ENCODE measurements around the gene FGF14.

DNA sequence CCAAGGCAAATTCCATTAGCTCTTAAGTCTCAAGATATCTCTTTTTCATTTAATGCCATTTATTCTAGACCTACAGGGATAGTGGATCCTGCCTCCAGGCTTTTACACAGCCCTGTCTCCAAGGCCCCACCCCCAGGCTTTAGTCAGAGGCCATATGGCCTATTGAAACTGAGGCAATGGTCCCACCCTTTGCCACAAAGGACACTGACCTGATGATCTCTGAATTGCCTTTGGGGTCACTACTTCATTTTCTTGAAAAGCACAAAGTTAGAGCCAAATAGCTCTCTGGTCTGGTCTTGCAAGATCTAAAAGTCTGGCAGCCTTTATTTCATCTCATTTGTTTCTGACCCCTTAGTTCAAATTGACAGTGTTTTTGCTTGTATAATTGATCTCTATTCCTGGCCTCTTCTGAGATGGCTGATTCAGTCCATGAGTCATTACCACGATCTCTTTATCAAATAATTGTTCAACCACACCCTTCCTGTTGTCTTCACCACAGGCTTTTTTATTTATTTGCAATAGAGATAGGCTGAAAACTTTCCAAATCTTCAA is 209.8 kb downstream of the FGF14 start:
- no peak for TF ChIP-seq POLR2A (IDR thresholded peaks at IDR 0.05; ENCODE audit: low read depth, low read length)
- no peak for TF ChIP-seq POLR2AphosphoS5 (IDR thresholded peaks at IDR 0.05; ENCODE audit: low read depth, low read length)
